Measurements from ENCODE around the gene YTHDF2.

DNA sequence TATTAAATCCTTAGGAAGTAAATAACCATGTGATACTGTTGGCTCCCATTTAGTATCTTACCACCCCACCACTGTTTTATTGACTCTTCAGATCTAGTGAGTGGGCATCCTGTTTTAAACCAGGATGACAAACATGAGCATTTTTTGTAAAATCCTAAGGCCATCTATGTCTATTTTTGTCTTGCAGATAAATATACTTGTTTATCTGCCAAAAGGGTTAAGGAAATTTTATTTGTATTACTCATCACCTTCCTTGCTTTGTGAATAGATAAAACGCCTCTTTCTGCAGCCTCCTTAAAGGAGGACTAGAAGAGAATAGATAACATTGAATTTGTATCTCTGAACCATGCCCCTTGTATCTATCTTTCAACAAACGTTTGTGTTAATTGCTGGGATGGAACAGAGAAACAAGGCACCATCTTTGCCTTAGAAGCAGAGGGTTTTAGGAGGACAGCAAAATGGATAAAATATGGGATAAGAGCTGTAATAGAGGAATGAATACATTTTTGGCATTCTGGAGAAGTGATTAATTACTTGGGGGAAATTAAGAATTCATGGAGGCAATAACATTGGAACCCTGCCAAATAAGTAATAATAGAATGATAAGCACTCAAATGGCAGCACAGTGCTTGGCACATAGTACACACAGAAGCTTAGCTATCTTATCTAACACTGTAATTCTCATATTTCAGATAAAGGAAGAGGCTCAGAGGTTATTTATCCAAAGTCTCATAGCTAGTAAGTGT lies 14.7 kb downstream of the YTHDF2 start:
- TF ChIP-seq, protein P1, sequence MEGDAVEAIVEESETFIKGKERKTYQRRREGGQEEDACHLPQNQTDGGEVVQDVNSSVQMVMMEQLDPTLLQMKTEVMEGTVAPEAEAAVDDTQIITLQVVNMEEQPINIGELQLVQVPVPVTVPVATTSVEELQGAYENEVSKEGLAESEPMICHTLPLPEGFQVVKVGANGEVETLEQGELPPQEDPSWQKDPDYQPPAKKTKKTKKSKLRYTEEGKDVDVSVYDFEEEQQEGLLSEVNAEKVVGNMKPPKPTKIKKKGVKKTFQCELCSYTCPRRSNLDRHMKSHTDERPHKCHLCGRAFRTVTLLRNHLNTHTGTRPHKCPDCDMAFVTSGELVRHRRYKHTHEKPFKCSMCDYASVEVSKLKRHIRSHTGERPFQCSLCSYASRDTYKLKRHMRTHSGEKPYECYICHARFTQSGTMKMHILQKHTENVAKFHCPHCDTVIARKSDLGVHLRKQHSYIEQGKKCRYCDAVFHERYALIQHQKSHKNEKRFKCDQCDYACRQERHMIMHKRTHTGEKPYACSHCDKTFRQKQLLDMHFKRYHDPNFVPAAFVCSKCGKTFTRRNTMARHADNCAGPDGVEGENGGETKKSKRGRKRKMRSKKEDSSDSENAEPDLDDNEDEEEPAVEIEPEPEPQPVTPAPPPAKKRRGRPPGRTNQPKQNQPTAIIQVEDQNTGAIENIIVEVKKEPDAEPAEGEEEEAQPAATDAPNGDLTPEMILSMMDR (IDR thresholded peaks at IDR 0.05) = no peak
- no peak for TF ChIP-seq POLR2A (IDR thresholded peaks at IDR 0.05)
